GM10847 (cell line): ENCODE measurements around the gene GMEB2.

ENCODE experiments used
- POLR2A ChIP-seq: IDR thresholded peaks from 2 replicates; pipeline ENCODE4 v1.6.1; 2011; ENCODE audit not compliant: insufficient read length; ENCODE audit errors: extremely low read depth

Gene GMEB2

DNA sequence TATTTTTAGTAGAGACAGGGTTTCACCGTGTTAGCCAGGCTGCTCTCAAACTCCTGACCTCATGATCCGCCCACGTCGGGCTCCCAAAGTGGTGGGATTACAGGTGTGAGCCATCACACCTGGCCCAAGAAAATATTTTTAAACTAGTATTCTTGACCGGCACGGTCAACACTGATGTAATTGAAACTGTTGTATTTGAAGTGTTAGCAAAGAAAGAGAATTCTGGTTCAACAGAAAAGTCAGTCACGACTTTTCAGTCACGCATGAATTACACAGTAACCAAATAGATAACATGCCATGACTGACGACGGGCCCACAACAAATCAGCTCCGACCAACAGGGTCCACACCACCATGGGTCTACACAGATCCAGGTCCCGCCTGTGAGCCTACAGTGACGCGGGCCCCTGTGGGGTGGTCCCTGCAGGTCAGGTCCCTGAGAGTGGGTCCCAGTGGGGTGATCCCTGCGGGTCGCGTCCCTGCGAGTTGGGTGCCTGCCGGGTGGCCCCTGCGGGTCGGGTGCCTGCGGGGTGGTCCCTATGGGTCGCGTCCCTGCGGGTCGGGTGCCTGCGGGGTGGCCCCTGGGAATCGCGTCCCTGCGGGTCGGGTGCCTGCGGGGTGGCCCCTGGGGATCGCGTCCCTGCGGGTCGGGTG, 1.0 kb downstream of the GMEB2 start:
- TF ChIP-seq POLR2A = peak; percentile 50

DNA sequence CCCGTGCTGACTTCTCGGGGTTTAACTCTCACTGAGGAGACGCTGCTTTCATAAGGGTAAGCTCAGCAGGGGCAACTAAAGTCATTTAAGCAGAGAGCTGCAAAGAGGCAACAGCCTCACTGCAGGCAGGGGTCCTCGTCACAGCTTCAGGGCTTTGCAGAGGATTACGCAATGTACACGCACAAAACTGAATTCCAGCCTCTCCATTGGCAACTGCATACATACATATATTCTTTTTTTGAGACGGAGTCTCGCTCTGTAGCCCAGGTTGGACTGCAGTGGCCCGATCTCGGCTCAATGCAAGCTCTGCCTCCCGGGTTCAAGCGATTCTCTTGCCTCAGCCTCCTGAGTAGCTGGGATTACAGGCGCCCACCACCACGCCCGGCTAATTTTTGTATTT, 2.4 kb downstream of the GMEB2 start:
- TF ChIP-seq POLR2A = no peak

- TF ChIP-seq POLR2A = no peak
These were observed 4.2 kb downstream of the GMEB2 start for GRCh38 chr20:63622732-63623131.

DNA sequence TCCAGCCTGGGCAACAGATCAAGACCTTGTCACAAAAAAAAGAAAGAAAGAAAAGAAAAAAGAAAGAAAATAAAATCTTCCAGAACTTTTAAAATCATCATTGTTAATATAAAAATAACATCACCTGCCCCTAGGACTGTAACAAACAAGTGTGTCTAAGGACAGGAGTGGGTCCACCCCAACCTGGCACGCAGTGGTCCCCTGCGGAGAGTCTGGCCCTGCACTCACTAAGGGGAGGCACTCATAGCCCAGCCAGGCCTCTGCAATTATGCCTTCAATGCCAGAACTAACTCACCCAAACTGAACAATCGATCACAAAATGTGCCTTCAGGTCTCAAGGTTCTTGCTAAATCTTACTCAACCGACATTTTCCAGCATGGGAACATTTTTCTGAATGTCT, 4.8 kb downstream of the GMEB2 start:
- no peak for TF ChIP-seq POLR2A

DNA sequence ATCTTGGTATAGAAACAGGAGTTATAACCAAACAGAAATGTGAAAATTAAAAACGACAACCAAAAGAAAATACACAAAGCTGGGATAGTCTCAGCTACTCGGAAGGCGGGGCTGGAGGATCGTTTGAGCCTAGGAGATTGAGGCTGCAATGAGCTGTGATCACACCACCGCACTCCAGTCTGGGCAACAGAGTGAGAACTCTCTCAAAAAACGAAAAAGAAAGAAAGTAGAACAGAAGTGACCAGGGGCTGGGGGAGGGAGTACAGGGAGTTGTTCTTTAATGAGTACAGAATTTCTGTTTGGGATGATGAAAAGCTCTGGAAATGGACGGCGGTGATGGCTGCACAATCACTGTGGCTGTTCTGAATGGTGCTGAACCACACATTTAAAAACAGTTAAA, 5.9 kb downstream of the GMEB2 start:
- TF ChIP-seq POLR2A = no peak

GRCh38 chr20:63619505-63619904, 7.4 kb downstream of the GMEB2 start:
- TF ChIP-seq POLR2A = no peak

DNA sequence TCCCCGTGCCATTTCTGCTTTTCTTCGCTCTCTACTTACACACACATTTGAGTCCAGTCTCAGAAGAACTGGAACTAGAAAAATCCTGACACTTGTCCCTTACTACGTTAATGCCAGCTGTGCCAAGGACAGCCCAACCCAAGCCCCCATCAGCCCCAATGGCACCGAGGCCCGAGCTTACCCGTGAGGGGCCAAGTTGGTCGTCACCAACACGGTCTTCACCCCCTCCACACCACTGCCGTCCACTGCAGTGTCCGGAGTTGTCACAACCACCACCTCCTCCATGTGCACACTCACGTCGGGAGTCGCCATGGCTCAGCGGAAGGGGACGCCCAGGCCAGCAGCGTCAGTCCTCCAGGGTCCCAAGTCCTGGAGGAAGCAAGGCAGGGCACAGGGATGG, 7.8 kb downstream of the GMEB2 start:
- TF ChIP-seq POLR2A = no peak

DNA sequence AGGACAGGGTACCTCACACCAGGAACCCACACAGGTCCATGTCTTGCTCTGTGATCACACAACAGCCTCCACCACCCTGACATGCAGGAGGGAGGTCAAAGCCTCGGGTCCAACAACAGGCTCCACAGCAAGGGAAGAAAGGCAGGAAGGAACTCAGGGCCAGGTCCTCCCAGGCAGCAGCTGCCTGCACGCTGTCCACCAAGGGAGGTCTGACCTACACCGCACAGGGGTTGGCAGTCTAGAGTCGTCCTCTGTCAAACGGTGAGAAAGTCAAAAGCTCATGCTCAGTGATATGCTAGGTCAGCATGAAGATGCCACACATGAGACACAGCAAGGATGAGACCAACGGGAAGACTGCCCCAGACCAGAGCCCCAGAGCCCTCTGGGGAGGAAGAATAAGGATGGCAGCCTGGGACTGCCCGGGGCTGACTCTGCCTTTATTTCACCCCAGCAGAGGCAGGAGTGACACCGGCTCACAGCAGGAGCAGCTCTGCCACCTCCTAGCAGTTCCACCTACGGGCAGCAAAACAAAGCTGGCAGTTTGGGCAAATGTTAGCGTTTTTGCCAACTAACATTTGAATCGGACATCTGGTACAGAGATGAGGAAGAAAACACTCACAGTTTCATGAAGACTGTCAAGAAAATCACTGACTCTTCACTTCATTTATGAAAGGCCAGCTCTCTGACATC, 8.5 kb downstream of the GMEB2 start:
- no peak for TF ChIP-seq POLR2A

GRCh38 chr20:63617876-63618265, 9.0 kb downstream of the GMEB2 start:
- no peak for TF ChIP-seq POLR2A

- no peak for TF ChIP-seq POLR2A
These were observed 9.6 kb downstream of the GMEB2 start for GRCh38 chr20:63617092-63617875.

DNA sequence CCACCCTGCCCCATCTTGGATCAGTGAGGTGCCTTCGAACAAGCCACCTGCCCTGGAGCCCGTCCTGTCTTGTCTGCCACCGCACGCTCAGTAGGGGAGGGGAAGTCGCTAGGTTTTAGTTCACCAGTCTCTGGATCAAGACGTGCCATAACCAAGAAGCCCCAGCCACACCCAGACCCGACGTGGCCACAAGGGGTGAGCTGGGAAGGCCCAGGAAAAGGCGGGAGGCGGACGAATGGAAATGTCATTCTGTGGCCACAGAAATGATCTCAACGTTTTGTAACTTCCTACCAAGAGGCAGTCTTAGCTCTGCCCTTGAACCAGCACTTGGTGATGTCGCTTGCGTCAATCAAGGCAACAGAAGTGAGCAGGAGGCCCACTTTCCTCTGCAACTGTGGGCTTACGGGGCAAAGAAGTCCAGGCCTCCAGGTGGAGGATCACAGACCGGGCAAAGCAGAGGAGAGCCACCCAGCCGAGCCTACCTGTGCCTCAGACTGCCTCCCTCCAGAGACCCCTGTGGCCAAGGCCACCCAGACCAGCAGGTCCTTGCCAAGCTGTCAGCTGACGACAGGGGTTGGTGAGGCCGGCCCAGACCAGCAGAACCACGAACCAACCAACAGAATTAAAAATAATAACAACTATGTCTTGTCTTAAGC, 14.5 kb downstream of the GMEB2 start:
- TF ChIP-seq POLR2A = no peak

- no peak for TF ChIP-seq POLR2A
These were observed 15.3 kb downstream of the GMEB2 start for GRCh38 chr20:63611646-63612045.

GRCh38 chr20:63610581-63611435, 16.1 kb downstream of the GMEB2 start:
- TF ChIP-seq POLR2A = no peak

- TF ChIP-seq POLR2A = no peak
These were observed 20.2 kb downstream of the GMEB2 start for GRCh38 chr20:63606686-63607085.

DNA sequence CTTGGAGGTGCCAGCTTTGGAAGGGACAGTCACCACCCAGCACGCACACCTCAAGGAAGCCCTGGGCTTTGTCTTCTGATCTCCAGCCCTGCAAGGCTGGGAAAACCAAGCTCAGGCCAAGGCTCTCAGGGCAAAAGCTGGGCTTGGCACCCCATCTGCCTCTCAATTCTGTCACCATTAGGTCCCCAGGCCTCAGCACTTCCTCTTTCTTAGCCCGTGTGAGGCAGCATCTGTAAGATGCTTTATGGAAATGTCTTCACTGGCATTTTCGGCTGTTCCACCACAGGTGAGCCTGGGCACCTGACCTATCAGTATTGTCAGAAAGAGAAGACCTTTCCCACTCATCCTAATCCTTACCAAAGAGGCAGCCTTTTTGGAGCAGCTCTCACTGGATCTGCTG, 24.6 kb downstream of the GMEB2 start:
- TF ChIP-seq POLR2A = no peak
